Stimulated activated CD4-positive, alpha-beta T cell treated with anti-CD3 and anti-CD28 coated beads, Interleukin-15, amount 100 ng/mL, for 24 hours (primary cell): ENCODE results near the gene CDC42BPA.
A peak's percentile ranks its signal among the peaks of the same experiment; 100 is the strongest.
"Not testable (repeated sequence)": the region's sequence is repeated elsewhere in the genome, so short reads cannot be mapped to it uniquely, and the experiment has no call there.

Experiments used
- DNase-seq: peaks from one replicate; pipeline ENCODE4 v3.0.0-alpha.2; 2020

The CDC42BPA gene

DNA sequence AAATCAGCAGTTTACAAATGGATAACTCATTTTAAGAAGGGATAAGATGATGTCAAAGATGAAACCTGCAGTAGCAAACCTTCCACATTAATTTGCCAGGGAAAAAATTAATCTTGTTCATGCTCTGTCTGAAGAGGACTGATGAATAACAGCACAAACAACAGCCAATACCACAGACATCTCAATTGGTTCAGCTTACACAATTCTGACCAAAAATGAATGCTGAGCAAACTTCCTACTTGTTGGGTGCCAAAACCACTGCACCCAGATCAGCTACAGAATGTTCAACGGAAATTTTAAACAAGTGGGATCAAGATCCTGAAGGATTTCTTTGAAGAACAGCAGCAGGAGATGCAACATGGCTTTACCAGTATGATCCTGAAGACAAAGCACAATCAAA, 279.9 kb downstream of the CDC42BPA start:
- DNase-seq = no peak

GRCh38 chr1:227037121-227037520, 281.2 kb downstream of the CDC42BPA start:
- no peak for DNase-seq

DNA sequence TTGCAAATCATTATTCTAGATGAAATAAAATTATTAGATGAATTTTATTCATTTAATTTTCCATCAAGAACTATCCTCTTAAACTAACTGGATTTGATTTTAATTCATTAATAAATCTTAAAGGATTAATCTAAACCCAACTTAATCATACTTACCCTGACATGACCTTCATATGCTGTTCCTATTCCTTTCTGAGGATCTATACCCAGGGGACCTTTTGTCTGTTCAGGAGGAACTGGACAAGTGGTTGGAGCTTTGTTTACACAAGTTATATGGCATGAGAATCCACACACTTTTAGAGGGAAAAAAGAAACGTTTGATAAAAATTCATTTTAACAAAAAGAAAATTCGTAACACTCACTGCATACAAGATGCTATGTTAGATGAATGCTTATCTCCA, 283.0 kb downstream of the CDC42BPA start:
- DNase-seq = no peak

GRCh38 chr1:227033880-227034279, 284.4 kb downstream of the CDC42BPA start:
- DNase-seq = no peak

DNA sequence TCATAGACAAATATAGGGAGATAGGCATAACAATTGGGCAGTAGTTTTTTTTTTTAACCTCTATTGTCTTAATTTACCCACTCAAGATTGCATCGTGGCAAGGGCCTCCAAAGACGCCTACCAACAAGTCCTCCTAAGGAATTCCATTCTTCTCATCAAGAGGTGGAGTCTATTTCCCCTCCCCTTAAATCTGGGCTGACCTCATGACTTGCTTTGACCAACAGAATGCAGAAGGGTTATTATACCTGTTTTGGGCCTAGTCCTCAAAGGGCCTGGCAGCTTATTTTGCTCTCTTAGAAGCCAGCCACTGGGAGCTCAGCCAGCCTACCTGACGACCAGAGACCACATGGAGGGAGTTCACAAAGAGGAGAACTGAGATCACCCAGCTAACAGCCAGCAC, 285.9 kb downstream of the CDC42BPA start:
- no peak for DNase-seq

GRCh38 chr1:227016990-227017389, 301.3 kb downstream of the CDC42BPA start:
- no peak for DNase-seq

GRCh38 chr1:227010645-227011044, 307.6 kb downstream of the CDC42BPA start:
- DNase-seq = no peak

GRCh38 chr1:227009937-227010336, 308.4 kb downstream of the CDC42BPA start:
- DNase-seq = no peak

DNA sequence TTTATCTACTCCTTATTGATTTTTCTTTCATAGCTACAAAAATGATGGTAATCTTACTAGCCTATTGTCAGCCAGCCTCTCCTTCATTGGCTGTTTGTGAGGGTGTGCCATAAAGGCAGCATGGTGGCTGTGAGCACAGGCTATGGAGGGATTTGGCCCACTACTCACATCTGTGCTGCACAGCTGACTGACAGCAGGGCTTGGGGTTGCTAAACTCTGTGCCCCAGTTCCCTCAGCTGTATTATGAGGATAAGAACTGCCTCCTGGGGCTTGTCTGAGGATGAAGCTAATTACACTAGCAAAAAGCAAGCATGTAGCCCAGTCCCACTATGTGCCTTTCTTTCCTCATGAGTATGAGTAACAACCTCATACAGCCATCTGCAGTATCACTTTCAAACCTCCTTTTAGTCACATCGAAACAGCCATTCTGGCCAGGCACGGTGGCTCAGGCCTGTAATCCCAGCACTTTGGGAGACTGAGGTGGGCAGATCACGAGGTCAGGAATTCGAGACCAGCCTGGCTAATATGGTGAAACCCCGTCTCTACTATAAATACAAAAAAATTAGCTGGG, 312.0 kb downstream of the CDC42BPA start:
- no peak for DNase-seq

- no peak for DNase-seq
These were observed 313.5 kb downstream of the CDC42BPA start for GRCh38 chr1:227004796-227005195.

DNA sequence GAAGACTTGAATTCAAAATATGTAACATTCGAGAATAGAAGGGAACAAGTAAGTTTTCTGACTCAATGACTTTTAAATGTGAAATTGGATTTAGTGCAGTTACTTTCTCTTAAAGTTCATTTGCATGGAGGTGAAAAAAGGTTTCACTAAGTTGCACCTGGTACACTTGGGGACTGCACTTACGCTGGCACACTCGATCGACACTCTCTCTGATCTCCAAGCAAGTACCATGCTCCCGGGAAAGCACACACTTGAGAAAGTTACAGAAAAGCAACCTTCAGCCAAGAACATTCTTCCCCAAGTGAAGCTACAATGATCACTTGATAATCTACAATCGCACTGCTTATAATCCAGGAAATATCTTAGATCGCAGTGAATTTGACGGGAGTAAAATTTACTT, 315.1 kb downstream of the CDC42BPA start:
- no peak for DNase-seq

GRCh38 chr1:227002531-227003049, 315.7 kb downstream of the CDC42BPA start:
- no peak for DNase-seq

GRCh38 chr1:226999579-226999978, 318.7 kb downstream of the CDC42BPA start:
- not testable (repeated sequence) for DNase-seq

DNA sequence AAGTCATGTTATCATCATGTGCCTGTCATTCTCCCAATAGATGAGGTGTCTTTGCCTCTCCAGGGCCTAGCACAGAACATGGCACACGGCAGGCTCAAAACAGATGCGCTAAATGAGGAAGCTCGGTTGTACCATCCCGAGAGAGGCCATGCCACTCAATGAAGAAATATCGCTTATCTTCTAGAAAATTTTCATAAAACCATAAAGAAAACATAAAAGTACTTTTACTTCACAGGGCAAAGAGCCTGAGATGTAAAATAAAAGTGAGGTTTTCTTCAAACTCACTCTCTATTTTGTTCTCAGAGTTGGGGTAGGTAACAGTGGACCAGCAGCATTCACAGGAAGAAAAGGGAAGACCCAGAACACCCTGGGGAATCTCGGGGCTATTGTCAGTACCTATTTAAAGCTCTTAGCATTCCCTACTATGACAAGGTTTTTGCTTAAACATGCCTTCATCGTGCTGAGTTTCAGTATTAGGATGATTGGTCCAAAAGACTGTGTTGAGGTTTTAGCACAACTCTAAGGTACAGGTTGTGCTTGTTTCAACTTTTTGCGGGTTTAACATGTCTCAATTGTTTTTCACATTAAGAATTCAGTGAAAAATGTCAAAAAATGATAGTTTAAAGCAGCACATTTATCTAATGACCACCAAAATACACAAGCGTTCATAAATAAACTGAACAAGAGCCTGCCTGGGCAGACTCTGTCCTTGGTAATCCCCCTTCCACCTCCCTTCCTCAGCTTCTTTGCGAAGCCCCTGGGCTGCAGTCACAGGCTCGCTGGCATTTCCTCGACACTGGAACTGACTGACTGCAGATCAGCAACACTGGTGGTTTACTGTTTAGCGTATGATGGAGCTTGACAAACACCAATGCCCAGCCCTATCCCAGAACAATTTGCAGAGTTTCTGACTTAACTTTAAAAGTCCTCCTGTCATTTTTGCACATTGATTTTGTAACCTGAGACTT, 322.6 kb downstream of the CDC42BPA start:
- DNase-seq = no peak

DNA sequence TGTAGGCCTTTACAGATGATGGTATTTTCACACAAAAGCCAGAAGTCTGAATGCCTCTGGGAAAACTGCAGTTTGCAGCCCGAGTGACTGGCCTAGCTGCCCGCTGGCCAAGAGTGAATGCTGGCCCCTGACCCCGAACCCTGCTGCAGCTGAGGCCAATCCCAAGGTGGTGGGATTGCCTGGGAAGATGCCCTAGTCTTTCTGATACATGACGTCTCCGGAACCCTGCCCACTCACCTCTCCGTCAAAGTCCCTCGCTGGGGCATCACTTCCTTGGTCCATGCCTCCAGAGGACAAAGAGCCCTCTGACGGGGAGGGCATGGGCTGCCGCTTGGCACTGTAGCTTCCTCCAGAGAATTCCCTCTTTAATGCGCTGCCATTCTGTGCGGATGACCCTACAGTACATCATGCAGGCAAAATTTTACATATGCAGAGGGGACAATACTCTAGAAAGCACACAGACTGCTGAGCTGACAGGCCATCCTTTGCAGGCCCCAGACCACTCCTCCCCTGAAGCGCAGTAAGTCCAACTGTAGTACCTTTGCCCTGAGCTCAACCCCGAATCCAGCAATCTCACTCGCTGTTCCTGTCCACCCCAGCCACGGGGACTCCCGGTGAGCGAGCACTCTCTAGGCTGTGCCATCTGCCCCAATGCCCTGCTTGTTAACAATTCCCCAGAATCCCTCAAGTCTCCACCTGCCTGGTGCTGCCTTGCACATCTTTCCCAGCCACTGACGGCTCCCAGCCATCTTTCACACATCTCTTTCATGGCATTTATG, 323.5 kb downstream of the CDC42BPA start:
- DNase-seq = no peak

- no peak for DNase-seq
These were observed 324.3 kb downstream of the CDC42BPA start for GRCh38 chr1:226993814-226994585.

- DNase-seq = no peak
These were observed 326.4 kb downstream of the CDC42BPA start for GRCh38 chr1:226991920-226992319.

DNA sequence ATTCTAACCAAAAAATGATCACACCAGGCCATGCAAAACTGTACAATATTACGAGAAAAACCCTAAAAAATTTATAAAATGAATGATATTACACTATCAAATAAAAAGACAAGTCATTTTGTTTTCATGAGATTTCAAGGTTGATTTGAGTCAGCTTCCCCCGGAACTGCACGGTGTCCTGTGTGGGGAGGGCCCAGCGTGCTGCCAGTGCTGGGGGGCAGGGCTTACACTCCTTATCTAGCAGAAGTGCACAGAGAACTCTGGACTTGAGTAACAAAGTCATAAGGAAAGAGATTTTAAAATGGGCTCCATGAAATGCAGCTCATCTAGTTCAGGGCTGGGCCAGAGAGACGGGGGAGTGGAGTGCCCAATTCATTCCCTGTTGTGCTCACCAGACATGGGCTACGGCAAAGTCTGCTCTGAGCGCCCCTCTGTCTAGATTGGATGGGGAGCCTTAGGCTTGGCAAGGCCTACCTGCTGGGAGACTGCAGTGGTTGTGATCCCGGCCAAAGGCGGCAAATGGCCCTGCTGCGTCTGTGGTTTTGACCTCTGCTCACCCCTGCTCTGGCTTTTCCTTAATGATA, 328.1 kb downstream of the CDC42BPA start:
- DNase-seq = peak; percentile 72

DNA sequence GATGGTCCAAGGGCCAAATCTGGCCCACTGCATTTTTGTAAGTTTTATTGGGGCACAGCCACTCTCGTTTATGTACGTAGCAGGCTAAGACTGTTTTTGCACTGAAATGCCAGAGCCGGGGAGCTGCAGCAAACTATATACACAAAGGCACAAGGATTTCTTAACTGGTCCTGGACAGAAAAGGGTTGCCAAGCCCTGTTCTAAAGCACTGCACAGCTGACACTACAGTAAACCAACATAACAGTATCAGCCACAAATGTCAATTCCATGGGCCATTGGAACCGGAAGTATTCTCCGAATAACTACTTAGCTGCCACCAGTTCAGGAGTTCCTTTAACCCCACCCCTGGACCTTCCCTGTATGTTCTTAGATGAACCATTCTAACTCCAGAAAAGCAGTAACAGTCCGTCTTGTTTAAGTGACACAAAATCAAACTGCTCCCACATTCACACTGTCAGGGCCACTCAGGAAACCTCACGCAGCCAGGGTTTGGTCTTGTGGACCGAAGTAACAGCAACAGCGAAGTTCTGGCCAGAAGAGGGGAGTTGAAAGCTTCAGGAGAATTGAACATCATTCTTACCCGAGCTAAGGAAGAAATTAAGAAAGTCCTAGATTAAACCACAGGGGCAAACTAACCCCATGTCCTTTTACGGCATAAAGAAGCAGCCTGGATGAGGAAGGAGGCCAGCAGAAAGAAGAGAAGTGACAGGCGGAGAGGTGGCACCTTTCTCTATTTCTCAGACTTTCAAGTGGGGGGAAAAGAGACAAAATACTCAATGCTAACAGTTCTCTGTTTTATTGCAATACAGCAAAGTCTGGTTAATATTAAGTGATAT, 329.0 kb downstream of the CDC42BPA start:
- no peak for DNase-seq

GRCh38 chr1:226988334-226988666, 330.0 kb downstream of the CDC42BPA start:
- no peak for DNase-seq

DNA sequence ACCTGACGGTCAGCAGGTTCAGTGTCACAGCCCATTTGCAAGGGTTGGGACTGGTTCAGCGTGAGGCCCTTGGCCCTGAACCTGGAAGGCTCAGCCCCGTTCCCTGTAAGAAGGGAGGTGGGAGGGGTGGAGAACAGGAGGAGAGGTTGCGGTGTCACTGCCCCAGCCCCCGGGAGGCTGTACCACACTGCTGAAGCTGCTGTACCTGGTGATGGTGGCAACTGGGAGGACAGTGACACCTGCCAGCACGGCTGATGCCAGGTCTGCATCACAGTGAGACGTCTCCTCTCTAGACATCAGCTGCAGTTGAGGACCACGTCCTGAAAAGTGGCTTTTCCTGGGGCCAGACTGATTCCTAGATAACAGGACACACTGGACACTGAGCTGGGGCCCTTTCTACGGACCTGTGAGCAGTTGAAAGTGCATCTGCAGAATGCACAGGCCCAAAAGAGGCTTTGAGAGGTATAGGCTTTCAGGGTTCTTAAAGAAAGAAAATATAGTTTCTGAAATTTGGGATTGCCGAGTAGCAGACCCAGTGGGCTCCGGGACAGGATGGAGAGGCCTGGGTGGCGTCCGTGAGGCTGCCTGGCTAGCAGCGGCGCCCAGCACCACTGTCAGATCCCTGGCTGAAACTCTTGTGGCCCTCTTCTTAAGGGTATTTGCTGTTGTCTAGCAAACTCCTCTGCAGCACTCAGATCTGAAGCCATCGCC, 330.5 kb downstream of the CDC42BPA start:
- DNase-seq = no peak
